Activated naive CD4-positive, alpha-beta T cell treated with anti-CD3 and anti-CD28 coated beads for 36 hours (primary cell): Measurements from ENCODE around the gene IL22RA1. TPM values are rescaled to one million over a fixed set of nuclear protein-coding genes. Genes with fewer than 3 reads are reported as not detected.

Experiments
- CTCF ChIA-PET: fragments of 350-600 bp; sonication (Branson Sonifier 250); formaldehyde crosslinking; loops from one replicate; lab custom pipeline; 2021; ENCODE audit warnings: antibody characterized with exemption; lab: Charles Lee
- DNase-seq: peaks from one replicate; pipeline ENCODE4 v3.0.0-alpha.2; 2020
- H3K27ac Mint-ChIP-seq: one replicate; pipeline ENCODE4 v1.8.0; 2021; ENCODE audit warnings: mild to moderate bottlenecking, mixed read lengths
- H3K27me3 Mint-ChIP-seq: one replicate; pipeline ENCODE4 v1.8.0; 2021; ENCODE audit warnings: low read depth, mixed read lengths
- H3K36me3 Mint-ChIP-seq: one replicate; pipeline ENCODE4 v1.8.0; 2021; ENCODE audit warnings: low read depth, mixed read lengths
- H3K4me1 Mint-ChIP-seq: one replicate; pipeline ENCODE4 v1.8.0; 2021; ENCODE audit warnings: low read depth, mixed read lengths
- H3K4me3 Mint-ChIP-seq: one replicate; pipeline ENCODE4 v1.8.0; 2021; ENCODE audit warnings: mild to moderate bottlenecking, moderate library complexity, mixed read lengths
- H3K9me3 Mint-ChIP-seq: one replicate; pipeline ENCODE4 v1.8.0; 2021; ENCODE audit warnings: mixed read lengths
- intact Hi-C: fragments of 100-400 bp; cut with micrococcal nuclease; formaldehyde crosslinking; loops from one replicate; pipeline ENCODE4 v1.15.1; 2023
- total RNA-seq, 2 experiments: library from RNA; stranded (reverse); gene quantifications; one replicate each; pipeline ENCODE4 v1.2.3, GENCODE V29; 2021

IL22RA1 gene
- total RNA-seq, 2 experiments from 2014 or later, result not detected

DNA sequence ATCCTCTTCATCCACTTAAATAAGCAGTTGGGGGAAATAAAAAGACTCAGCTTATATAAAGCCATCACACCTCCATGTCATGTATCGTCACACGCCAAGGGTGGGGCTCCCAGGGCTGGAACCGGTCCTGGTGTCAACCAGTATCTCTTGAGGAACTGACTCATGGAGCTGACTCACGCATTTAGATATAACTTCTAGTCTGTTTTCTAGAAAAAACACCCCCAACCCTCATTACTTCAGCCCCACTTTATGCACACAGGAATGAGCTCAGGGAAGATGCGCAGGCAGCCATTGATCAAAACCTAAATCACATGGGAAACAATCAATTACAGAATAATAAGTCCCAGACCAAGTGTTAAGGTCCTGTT lies 6.9 kb upstream of the IL22RA1 start:
- CTCF ChIA-PET, result interaction anchor here (0.6 to 2.3 kb wide), 39 partner anchors 11 to 1055 kb away, joined by 3 to 30 read pairs (median 4); partner anchors contain the start of gene IFNLR1
- Mint-ChIP-seq H3K27ac (no peak overlapping the region), H3K36me3 (no peaks in the 10 kb centered on the region), H3K4me1 (peaks cover 18% of the 10 kb centered on the region), H3K27me3 (peaks cover 32% of the 10 kb centered on the region), H3K9me3 (no peaks in the 10 kb centered on the region), H3K4me3 (no peak overlapping the region)
- DNase-seq, result peak; percentile 67
- intact Hi-C loops, result loop anchor here (1.0 to 5.0 kb wide), 4 partner anchors 37 to 241 kb away; partner anchors contain the start of gene IFNLR1

DNA sequence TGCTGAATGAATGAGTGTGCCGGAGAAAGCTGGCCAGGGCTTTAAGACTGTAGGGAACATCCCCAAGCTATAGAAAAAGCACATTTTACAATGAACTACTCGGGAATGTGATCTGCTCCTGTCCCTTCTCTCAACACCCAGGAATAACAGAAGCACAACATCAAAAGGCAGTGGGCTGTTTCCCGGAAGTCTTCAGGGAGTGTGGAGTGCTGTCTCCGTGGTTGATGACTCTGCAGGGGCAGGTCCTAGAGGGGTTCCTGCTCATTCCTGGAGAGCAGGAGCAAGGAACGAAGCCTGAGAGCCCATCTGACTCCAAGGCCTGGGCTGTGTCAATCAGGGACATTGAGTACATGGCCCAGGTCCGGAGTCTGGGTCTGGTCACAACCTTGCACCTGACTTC lies 4.9 kb upstream of the IL22RA1 start:
- CTCF ChIA-PET, result interaction anchor here (1.0 kb wide), 1 partner anchor 51 kb away, joined by 4 read pairs; no protein-coding TSS in a partner anchor
- H3K9me3 Mint-ChIP-seq, result no peaks in the 10 kb centered on the region
- no peak for DNase-seq
- H3K4me1 Mint-ChIP-seq, result peaks cover 18% of the 10 kb centered on the region
- H3K27me3 Mint-ChIP-seq, result peaks cover 29% of the 10 kb centered on the region
- intact Hi-C loops, result no loop called here
- H3K27ac Mint-ChIP-seq, result no peak overlapping the region
- no peaks in the 10 kb centered on the region for H3K36me3 Mint-ChIP-seq
- no peak overlapping the region for H3K4me3 Mint-ChIP-seq

DNA sequence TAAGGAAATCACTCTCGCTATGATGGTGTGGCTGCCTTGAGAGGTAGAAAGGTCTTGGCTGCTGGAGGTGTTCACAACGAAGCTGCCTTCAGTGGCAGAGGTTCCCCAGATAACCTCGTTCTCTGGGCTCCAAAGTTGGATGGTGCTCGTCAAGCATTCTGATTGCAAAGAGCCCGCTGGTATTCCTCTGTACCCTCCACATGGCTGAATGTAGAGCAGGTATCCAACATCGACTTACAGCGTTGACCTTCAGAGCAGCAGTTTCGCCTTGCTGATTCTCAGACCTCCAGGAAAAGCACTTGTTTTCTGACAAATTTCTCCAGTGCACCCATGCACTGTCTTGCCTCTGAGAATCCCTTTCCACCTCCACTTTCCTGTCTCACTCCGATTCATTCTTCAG lies 4.3 kb upstream of the IL22RA1 start:
- DNase-seq, result no peak
- H3K4me1 Mint-ChIP-seq, result peaks cover 18% of the 10 kb centered on the region
- H3K9me3 Mint-ChIP-seq, result no peaks in the 10 kb centered on the region
- H3K27me3 Mint-ChIP-seq, result peaks cover 26% of the 10 kb centered on the region
- CTCF ChIA-PET, result no interaction called here
- H3K36me3 Mint-ChIP-seq, result no peaks in the 10 kb centered on the region
- H3K27ac Mint-ChIP-seq, result no peak overlapping the region
- intact Hi-C loops, result no loop called here
- H3K4me3 Mint-ChIP-seq, result no peak overlapping the region

DNA sequence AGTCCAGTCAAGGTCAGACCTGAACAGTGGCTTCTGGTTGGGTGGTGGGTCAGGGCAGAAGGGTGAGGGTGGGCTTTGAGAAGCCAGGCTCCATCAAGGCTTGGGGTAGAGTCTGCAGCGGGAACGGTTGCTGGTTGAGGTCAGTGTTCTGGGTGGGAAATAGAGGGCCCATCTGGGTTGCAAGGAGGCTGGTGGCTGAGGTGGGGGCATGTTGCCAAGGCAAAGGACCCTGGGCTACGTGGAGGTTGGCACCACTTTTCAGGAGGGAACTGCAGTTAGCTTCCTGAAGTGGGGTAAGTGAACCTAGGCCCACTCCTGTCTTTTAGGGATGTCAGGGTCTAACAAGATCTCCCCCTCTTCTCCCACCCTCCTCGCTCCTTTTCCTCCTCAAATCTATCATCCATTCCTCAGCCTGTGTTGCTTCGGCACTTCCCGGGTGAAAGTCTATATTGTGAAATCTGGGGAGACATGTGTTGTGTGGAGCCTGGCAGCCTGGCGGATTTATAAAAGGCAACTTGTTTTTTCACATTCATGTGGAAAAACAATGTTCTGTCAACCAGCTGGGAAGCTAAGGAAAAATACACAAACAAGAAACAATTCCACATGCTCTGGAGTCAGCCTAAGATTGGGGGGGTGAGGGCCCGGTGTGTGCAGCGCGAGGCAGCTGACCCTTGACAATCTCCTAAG lies 1.5 kb downstream of the IL22RA1 start:
- Mint-ChIP-seq H3K27me3 (no peaks in the 10 kb centered on the region), H3K4me1 (no peaks in the 10 kb centered on the region), H3K36me3 (no peaks in the 10 kb centered on the region), H3K4me3 (no peak overlapping the region), H3K27ac (no peak overlapping the region), H3K9me3 (no peaks in the 10 kb centered on the region)
- intact Hi-C loops, result no loop called here
- CTCF ChIA-PET, result interaction anchor here (0.6 kb wide), 1 partner anchor 249 kb away, joined by 4 read pairs; no protein-coding TSS in a partner anchor
- DNase-seq, result no peak

DNA sequence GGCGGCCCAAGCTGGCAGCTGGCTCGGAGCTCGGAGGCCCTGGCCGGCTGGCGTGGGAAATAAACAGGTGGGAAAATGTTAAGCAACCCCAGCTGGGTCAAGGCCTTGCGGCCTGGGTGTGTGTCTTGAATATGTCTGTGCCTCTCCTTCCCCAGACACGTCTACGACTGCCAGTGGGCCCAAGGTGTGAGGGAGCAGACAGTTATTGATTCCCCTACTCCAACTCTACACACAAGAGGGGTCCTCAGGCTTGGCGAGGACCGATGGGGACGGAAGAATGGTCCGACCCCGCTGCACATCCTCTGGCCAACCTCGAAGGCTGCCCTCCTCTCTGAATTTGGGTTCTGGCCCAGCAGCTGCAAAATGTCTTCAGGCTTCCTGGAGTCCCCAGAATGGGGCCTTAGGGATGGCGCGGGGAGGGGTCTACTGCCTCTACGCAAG lies 2.2 kb downstream of the IL22RA1 start:
- CTCF ChIA-PET, result no interaction called here
- H3K36me3 Mint-ChIP-seq, result no peaks in the 10 kb centered on the region
- H3K4me3 Mint-ChIP-seq, result no peak overlapping the region
- DNase-seq, result no peak
- no peaks in the 10 kb centered on the region for H3K27me3 Mint-ChIP-seq
- intact Hi-C loops, result no loop called here
- H3K27ac Mint-ChIP-seq, result no peak overlapping the region
- H3K4me1 Mint-ChIP-seq, result no peaks in the 10 kb centered on the region
- no peaks in the 10 kb centered on the region for H3K9me3 Mint-ChIP-seq

DNA sequence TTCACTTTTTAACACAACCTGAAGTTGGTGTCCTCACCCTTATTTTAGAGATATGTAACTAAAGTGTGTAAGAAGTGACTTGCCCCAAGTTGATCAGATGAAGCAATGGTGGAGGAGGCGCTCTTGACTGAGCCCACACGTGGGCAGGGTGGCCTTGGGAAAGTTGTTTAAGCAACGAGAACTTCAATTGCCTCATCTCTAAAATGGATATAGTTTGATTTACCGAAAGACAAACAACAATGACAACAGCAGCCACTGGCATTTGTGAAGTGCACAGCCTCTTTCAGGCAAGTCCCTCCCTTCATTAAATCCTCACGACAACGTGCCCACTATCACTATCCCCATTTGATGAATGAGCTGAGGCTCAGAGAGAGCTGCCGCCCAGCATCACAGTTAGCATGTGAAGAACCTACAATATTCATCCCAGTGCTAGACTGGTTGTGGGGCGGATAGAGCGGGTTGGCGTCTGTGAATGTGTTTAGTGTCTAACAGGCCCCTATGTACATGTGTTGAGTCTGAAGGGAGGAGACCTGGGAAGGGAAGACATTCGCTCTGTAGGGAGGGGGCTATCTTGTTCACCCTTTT lies 3.0 kb downstream of the IL22RA1 start:
- no peak overlapping the region for H3K27ac Mint-ChIP-seq
- H3K27me3 Mint-ChIP-seq, result no peaks in the 10 kb centered on the region
- no peaks in the 10 kb centered on the region for H3K4me1 Mint-ChIP-seq
- no peak overlapping the region for H3K4me3 Mint-ChIP-seq
- intact Hi-C loops, result no loop called here
- no peaks in the 10 kb centered on the region for H3K9me3 Mint-ChIP-seq
- CTCF ChIA-PET, result interaction anchor here (1.0 to 3.3 kb wide), 2 partner anchors 10 to 61 kb away, joined by 3 to 9 read pairs; no protein-coding TSS in a partner anchor
- DNase-seq, result no peak
- H3K36me3 Mint-ChIP-seq, result no peaks in the 10 kb centered on the region

DNA sequence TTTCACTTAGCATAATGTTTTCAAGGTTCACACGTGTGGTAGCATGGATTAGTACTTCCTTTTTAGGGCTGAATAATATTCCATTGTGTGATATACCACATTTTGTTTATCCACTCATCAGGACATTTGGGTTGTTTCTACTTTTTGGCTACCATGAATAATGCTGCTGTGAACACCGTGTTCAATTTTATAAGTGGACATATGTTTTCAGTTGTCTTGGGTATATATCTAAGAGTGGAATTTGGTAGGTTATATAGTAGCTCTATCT lies 3.8 kb downstream of the IL22RA1 start:
- no peaks in the 10 kb centered on the region for H3K4me1 Mint-ChIP-seq
- intact Hi-C loops, result no loop called here
- DNase-seq, result no peak
- CTCF ChIA-PET, result interaction anchor here (1.0 to 3.3 kb wide), 2 partner anchors 11 to 62 kb away, joined by 3 to 9 read pairs; no protein-coding TSS in a partner anchor
- H3K36me3 Mint-ChIP-seq, result no peaks in the 10 kb centered on the region
- H3K27me3 Mint-ChIP-seq, result no peaks in the 10 kb centered on the region
- H3K4me3 Mint-ChIP-seq, result no peak overlapping the region
- H3K27ac Mint-ChIP-seq, result no peak overlapping the region
- no peaks in the 10 kb centered on the region for H3K9me3 Mint-ChIP-seq

DNA sequence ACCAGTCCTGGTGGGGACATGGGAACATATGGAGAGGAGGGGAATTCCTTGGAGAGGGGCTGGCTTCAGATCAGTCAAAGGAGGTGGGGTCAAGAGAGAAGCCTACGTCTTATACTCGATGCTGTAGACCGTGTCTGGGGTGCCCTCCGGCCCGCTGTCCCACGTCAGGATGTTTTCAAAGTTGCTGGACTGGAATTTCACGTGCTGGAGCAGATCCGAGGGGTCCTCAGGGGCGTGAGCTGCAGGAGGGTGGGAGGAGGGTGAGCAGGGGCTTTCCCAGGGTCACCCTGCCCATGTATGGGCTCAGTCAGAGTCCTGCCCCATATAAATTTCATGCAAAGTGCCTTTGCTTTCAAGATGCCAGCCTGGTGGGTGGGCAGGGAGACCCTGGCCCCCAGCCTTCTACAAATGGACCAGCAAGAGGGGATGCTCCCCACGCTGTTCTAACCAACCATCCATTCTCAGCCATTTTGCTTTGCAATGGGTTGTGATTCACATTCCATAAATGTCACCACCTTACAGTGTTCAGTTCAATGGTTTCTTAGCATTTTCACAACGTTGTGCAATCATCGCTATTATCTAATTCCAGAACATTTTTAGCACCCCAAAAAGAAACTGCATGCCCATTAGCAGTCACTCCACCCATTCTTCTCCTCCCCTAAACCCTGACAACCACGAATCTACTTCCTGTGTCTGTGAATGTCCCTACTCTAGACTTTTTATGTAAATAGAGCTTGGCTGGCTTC lies 4.3 kb downstream of the IL22RA1 start:
- no peak for DNase-seq
- no peak overlapping the region for H3K4me3 Mint-ChIP-seq
- H3K27ac Mint-ChIP-seq, result no peak overlapping the region
- no peaks in the 10 kb centered on the region for H3K27me3 Mint-ChIP-seq
- no peaks in the 10 kb centered on the region for H3K36me3 Mint-ChIP-seq
- intact Hi-C loops, result no loop called here
- CTCF ChIA-PET, result interaction anchor here (1.0 to 3.3 kb wide), 2 partner anchors 12 to 63 kb away, joined by 3 to 9 read pairs; no protein-coding TSS in a partner anchor
- no peaks in the 10 kb centered on the region for H3K4me1 Mint-ChIP-seq
- H3K9me3 Mint-ChIP-seq, result no peaks in the 10 kb centered on the region

DNA sequence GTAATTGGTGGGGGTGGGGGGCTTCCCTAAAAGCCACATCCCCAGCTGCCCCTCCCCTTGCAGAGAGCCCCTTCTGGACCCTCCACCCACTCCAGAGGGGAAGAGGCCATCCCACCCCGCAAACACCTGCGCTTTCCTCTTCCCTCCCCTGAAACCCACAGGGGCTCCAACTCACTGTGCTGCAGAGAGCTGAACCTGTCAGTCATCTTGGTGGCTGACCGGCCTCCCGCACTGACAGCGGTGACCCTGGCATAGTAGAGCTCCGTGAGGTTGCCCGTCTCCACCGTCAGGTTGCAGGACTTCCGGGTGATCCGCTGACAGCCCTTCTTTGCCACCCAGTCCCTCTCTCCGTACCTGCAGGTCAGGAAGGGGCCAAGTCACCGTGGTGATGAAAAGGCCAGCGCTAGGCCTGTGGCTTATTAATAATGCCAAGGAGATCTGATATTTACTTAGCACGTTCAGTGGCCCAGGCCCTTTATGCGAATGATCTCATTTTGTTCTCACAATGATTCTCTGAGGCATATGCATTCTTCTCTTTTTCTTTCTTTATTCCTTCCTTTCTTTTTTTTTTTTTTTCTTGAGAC lies 5.9 kb downstream of the IL22RA1 start:
- CTCF ChIA-PET, result interaction anchor here (0.6 to 3.3 kb wide), 2 partner anchors 13 to 62 kb away, joined by 5 to 9 read pairs; no protein-coding TSS in a partner anchor
- H3K4me3 Mint-ChIP-seq, result no peak overlapping the region

DNA sequence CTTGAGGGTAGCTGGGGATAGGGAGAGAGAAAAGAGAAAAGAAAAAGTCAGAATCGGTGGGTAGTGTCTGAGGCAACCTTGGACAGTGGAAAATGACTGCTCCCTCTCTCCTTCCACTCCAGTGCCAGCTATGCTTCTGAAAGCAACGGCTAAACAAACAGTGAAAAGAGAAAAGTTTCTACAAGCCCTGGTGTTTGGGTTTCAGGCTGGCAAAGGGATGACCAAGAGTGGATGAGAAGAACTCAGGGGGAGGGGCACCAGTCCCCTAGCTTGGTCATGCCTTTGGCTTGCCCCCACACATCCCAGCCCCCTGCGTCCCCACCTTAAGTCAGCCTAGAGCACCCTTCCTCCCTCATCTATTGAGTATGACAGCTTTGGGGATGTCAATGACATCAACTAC lies 8.6 kb downstream of the IL22RA1 start:
- H3K4me1 Mint-ChIP-seq, result no peaks in the 10 kb centered on the region
- H3K36me3 Mint-ChIP-seq, result no peaks in the 10 kb centered on the region
- intact Hi-C loops, result no loop called here
- H3K9me3 Mint-ChIP-seq, result peaks cover 2% of the 10 kb centered on the region
- H3K27me3 Mint-ChIP-seq, result no peaks in the 10 kb centered on the region
- no peak overlapping the region for H3K4me3 Mint-ChIP-seq
- DNase-seq, result no peak
- no peak overlapping the region for H3K27ac Mint-ChIP-seq
- CTCF ChIA-PET, result no interaction called here

More for the DNA sequence above, 5.9 kb downstream of the IL22RA1 start:
- no peaks in the 10 kb centered on the region for H3K4me1 Mint-ChIP-seq
- intact Hi-C loops, result no loop called here
- no peak for DNase-seq
- no peak overlapping the region for H3K27ac Mint-ChIP-seq
- no peaks in the 10 kb centered on the region for H3K9me3 Mint-ChIP-seq
- H3K27me3 Mint-ChIP-seq, result no peaks in the 10 kb centered on the region
- no peaks in the 10 kb centered on the region for H3K36me3 Mint-ChIP-seq

DNA sequence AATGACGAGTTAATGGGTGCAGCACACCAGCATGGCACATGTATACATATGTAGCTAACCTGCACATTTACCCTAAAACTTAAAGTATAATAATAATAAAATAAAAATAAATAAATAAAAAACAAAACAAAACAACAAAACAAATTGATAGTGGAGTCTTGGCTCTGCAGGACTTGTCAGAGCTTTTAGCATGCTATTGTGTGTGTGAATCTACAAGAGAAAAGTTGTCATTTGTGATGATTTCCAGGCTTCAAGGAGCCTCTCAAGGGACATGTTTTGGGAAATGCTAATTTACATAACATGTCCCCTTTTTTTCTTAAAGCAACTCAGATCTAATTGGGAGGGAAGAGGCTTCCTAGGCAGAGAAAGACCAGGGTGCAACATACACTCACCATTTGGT lies 9.1 kb downstream of the IL22RA1 start:
- DNase-seq, result no peak
- peaks cover 2% of the 10 kb centered on the region for H3K9me3 Mint-ChIP-seq
- CTCF ChIA-PET, result interaction anchor here (0.6 kb wide), 1 partner anchor 305 kb away, joined by 3 read pairs; no protein-coding TSS in a partner anchor
- intact Hi-C loops, result no loop called here
- H3K4me1 Mint-ChIP-seq, result no peaks in the 10 kb centered on the region
- no peaks in the 10 kb centered on the region for H3K27me3 Mint-ChIP-seq
- H3K36me3 Mint-ChIP-seq, result no peaks in the 10 kb centered on the region
- no peak overlapping the region for H3K4me3 Mint-ChIP-seq
- no peak overlapping the region for H3K27ac Mint-ChIP-seq

DNA sequence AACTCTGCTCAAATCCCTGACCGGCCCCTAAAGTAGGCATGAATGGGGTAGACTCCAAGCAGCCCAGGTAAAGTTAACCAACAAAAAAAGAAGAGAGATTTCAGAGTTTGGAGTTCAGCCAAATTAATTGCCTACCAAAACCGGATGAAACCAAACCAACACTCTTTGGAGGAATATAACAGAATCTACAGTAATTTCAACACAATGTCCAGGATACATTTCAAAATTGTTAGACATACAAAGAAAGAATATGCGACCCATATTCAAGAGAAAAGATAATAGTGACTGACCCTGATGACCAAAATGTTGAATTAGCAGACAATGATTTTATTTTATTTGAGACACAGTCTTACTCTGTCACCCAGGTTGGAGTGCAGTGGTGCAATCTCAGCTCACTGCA lies 12.6 kb downstream of the IL22RA1 start:
- no peak for DNase-seq
- intact Hi-C loops, result no loop called here
- H3K27ac Mint-ChIP-seq, result no peak overlapping the region
- CTCF ChIA-PET, result no interaction called here
- H3K4me3 Mint-ChIP-seq, result no peak overlapping the region
- no peaks in the 10 kb centered on the region for H3K36me3 Mint-ChIP-seq
- H3K9me3 Mint-ChIP-seq, result peaks cover 2% of the 10 kb centered on the region
- no peaks in the 10 kb centered on the region for H3K27me3 Mint-ChIP-seq
- no peaks in the 10 kb centered on the region for H3K4me1 Mint-ChIP-seq
